Amniotic stem cell (primary cell): ENCODE data around the gene SIX5.
"Not testable (repeated sequence)": the region's sequence is repeated elsewhere in the genome, so short reads cannot be mapped to it uniquely, and the experiment has no call there.

Source experiments
- DNase-seq: peaks from one replicate; lab custom pipeline; 2025; lab: John Stamatoyannopoulos, UW

Gene SIX5

DNA sequence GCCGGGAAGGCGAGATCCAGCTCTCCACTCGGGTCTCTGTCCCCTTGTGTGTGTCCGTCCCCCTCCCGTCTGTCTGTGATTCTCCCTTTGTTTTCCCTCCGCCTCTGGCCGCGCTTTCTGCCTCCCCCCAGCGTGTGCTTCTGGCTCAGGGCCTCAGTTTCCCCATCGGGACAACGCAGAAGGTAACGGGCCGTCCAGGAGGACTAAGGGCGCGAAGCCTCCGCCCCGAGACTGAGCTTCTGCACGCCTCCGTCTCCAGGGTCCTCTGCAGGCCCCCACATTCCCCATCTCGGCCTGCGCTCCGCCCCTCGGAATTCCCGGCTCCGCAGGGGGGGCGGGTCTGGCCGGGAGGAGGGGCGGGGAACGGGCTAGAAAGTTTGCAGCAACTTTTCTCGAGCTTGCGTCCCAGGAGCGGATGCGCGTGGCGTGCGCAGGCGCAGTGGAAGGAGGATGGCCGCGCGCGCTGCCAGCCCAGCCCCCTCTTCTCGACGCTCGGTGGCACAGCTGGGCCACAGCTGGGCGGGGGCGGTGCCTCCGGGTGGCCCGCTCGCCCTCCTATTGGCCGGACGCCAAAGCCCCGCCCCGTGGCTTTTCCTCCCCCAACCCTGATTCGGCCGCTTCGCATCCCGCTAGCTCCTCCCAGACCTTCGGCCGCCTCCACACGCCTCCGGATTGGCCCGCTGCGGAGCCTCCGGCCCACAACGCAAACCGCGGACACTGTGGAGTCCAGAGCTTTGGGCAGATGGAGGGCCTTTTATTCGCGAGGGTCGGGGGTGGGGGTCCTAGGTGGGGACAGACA, at the start of gene SIX5:
TSS of gene SIX5 (minus strand) at position 269 of the 799 bp plus-strand sequence. CDS start 408 bp downstream, outside the sequence.
- DNase-seq, result peak; percentile 100

DNA sequence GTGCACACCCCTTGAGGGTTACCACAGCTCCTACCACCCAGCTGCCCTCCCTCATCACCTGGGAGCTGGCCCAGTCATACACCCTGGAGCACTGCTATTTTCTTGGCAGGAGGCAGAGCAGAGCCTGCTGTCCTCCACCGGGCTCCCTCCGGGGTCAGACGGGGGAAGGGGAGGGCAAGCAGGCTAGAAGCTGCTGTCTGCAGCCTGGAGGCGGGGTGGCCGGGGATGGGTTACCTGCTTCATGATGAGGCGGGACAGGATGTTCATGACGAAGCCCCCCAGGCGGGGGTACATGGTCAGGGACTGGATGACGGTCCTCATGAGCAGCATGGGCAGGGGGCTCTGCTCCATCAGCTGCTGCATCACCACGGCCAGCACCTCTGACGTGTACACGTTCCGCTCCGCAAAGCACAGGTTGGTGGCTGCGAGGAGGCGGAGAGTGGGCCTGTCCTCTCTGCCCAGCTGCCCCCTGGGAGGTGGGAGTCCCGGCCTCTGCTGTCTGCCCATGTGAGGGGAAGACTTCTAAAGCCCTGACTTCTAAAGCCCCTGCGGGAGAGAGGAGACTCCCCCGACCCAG, 48.8 kb upstream of the SIX5 start:
- no peak for DNase-seq

DNA sequence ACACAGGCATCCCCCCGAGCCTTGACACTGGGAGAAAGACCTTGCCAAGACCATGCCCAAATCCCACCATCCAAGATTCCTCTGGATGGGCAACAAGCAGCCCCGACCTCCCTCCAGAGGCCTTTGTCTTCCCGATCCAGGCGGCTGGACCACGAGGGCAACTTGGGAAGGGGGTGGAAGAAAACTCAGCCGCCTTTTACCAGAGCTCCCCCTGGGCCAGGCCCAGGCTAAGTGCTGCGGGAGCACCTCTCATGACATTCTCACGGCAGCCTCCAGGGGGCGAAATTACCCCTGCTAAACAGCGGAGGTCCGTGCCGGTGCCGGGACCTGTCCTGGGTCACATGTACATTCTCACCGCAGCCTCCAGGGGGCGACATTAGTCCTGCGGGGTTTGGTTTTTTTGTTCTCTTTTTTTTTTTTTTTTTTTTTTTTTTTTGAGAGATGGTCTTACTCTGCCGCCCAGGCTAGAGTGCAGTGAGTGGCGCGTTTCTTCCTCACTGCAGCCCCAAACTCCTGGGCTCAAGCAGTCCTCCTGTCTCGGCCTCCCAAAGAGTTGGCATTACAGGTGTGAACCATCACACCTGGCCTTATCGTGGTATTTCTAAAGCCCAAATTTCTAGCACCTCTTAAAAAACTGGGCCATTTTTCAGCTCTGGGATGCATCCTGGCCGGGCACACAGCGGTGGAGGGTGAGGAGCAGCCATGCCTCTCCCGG, 48.1 kb upstream of the SIX5 start:
- peak; percentile 83 for DNase-seq

DNA sequence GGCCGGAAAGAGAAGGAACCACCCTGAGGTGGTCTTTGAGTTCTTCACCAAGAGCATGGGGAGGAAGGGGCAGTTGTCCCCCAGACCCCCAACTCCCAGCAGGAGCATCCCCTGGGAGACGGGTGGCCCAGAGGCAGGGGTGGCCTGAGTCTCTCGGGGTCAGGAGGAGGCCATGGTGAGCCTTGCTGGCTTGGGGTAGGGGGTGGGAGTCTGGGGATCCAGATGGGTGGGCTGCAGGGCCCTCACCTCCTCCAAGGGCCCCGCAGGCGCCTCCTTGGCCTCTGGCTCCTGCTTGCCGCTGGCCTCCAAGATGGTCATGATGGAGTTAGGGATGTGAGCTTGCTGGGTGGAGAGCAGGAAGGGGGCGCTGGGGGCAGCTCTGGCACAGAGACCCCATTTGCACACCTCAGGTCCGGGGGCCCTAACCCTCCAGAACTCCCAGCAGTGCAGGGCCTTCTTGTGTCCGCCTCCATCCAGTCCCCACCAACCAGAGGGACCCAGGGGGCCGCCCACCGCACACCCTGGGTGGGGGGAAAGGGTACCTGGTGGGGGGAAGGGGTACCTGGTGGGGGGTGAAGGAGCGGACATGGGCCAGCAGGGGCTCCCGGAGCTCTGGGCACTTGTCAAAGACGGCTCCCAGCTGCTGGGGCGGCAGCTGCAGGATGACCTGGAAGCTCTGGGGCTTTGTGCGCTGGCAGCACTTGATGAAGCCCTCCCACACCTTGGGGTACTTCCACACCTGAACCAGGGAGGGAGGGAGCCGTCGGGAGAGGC, 47.4 kb upstream of the SIX5 start:
- no peak for DNase-seq

DNA sequence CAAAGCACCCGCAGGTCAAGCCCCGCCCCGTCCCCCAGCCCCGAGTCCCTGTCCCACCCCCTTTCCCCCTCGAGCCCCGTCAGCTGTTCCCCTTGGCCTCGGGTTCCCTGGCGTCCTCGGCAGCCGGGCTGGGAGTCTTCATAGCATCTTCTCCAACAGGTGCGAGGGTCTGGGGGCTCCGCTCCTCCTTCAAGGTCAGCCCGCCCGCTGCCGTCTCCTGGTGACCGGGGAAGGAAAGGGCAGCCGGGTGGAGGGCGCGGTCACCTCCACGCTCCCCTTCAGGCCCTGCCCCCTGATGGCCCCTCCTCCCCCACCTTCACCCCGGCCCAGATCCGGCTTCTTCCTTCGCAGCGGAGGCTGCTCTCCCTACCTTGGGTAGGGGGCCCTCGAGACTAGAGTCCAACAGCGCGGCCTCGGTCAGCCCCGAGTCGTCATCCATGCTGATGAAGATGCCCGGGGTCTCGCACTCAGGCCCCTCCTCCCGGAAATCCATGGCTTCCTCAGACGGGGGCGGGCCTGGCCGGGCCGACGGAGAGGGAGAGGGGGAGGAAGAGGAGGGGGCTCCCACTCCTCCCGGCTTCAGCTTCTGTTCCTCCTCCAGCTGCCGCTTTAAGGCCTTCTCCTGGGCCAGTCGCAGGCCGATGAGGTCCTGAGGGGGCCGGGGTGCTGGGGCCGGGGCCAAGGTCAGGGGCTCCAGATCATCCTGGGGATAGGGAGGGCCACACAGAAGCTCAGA, 46.6 kb upstream of the SIX5 start:
- DNase-seq, result no peak

DNA sequence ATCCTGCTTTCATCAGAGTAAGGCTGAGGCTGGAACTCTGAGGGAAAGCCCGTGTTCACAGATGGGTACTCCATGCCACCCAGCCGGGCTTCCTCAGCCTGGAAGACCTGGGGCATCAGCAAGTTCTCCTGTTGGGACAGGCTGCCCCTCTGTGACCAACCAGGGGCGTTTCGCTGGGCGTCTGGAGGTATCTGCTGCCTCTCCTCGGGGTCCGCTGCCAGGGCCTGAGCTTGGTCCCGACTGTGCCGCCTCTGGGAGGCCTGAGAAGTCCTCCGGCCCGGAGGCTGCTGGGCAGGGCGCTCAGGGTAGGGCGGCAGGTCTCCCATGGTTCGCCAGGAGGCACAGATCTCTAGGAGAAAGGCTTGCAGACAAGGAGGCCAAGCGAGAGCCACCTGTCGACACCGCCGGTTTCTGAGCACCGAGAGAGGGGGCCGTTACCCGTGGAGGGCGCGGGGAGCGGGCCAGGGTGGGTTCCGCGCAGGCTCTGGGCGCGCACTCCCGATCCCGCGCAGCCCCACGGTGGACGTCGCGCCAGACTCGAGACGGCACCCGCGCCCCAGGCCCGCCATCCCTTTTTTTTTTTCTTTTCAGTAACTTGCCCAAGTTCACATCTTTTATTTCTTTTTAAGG, 45.9 kb upstream of the SIX5 start, which contains the start of gene RSPH6A:
TSS of gene RSPH6A (minus strand) at position 458 of the 630 bp plus-strand sequence. CDS start at position 326, 132 bp downstream.
- DNase-seq, result no peak

DNA sequence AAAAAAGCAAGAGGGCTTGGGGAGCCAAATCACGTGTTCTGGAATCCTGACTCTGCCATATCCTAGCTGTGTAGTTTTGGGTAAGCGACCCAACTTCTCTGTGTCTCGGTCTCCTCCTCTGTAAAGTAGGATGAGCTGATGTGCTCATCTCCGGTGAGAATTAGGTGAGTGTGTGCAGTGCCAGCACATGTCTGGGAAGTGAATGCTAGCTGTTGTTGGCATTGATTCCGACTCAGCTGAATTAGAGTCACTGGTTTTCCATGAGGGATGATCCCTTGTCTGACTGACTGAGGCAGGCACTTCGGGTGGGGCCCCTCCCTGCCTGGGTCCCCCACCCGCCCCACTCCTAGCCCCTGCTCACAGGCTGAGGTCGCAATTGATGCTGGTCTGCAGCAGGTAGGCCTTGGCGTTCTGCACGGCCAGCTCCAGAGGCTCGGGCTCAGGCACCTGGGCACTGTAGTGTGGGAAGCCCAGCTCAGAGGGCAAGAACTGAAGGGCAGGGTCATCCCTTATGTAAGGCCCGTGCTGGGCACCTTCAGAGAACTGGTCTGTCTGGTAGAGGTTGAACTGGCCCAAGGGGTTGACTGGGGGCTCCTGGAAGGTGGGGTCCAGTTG, 45.2 kb upstream of the SIX5 start:
- DNase-seq, result no peak

DNA sequence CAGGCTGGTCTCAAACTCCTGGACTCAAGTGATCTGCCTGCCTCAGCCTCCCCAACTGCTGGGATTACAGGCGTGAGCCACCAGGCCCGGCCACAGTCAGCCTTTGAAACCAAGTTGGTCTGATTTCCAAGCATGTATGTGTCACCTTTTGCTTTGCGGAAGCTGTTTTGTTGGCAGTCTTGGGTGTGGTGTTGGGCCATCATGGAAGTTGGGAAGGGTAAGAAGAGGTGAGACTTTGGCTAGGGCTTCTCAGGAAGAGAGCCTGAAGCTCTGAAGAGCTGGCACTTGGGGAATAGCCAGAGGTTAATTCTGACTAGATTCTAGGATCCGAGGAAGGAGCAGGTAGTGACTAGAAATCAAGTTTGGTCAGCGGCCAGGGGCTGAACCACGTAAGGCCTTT, 43.2 kb upstream of the SIX5 start:
- no peak for DNase-seq

DNA sequence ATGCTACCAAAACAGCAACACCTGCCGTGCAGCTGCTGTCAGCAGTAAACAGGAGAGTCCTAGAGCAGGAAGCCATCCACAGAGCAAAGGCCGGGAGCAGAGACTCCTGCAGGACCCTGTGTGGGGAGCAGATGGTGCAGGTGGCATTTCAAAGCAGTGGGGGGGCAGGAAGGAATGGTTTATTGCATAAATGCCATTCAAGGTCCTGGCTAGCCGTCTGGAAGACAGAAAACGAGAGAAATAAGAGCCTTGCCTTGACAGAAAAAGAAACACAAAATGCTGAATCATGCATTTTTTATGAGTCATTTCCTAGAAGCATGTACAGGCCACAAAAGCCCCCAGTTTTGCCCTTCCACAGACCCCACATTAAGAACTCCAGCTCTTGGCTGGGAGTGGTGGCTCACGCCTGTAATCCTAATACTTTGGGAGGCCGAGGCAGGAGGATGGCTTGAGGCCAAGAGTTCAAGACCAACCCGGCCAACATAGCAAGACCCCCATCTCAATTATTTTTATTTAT, 40.6 kb upstream of the SIX5 start:
- no peak for DNase-seq

DNA sequence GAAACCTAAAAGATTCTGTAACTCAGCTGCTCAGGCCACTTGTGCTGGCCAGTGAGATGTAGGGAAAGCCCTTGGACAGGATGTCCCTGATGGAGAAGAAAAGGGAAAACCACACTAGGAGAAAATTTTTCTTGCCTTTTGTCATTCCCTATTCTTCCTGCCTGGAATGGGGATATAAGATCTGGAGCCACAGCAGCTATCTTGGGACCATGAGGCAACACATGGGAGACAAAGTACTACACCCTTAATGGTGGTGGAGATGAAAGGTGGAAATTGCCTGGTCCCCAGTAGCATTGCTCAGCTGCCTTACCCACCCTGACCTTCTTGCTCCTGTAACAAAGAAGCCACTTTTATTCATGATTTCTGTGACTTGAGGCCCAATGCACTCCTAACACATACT, 36.7 kb upstream of the SIX5 start:
- no peak for DNase-seq

DNA sequence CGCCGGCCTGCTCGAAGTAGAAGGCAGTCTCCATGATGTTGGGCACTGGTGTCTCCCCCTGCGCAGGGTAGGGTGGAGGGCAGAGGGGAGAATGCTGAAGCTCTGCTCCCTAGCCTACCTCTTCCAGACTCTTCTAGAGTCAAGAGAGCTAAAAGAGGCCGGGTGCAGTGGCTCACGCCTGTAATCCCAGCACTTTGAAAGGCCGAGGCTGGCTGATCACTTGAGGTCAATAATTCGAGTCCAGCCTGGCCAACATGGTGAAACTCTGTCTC, 35.8 kb upstream of the SIX5 start:
- DNase-seq, result no peak

DNA sequence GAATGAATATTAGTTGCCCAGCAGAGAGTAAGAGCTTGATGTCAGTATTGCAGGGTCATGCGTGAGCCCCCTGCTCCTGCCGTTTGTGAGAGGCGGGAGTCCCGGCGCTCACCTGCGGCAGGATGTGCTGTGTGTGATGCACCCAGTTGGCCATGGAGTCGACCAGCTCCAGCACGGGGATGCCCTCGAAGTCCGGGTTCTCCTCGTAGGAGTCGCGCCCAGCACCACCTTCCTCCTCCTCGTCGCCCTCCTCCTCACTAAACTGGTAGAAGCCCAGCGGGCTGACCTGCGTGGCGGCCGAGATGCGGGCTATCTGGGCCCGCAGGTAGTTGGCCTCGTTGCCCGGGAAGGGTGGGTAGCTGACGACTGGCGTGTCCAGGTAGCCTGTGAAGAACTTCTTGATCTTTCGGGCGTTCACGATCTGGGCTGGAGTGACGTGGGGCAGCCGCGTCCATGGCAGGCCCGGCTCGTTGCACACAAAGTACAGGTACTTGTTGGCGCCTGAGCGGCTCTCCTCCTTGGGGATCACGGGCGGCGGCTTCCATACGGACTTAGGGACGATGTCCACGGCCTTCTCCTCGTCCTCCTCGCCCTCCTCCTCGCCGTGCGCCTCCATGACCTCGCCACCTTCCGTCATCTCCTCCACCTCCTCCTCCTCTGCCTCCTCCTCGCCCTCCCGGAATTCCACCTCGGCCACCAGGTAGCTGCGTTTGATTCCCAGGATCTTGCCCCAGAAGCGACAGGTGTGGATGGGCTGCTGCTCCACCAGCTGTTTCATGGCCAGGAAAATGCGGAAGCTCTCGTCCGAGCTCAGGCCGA, 35.3 kb upstream of the SIX5 start:
- no peak for DNase-seq

DNA sequence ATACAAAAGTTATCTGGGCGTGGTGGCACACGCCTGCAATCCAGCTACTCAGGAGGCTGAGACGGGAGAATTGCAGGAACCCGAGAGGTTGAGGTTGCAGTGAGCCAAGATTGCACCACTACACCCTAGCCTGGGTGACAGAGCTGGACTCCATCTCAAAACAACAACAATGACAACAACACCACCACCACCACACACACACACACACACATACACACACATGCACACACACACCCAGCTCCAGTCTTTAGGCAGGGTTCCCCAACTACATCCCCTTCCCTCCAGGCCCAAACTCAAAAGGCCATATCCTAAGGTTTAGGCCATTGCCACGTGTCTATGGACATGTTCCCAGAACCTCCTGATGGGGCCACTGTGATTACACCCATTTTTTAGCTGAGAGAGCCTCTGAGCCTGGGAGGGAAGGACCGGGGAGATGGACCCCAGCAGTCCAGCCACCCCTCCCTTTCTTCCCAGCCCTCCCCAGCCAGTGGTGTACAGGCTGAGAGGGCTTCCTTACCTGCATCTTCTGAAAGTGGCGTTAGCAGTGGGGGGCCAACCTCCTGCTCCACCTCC, 32.6 kb upstream of the SIX5 start:
- no peak for DNase-seq

DNA sequence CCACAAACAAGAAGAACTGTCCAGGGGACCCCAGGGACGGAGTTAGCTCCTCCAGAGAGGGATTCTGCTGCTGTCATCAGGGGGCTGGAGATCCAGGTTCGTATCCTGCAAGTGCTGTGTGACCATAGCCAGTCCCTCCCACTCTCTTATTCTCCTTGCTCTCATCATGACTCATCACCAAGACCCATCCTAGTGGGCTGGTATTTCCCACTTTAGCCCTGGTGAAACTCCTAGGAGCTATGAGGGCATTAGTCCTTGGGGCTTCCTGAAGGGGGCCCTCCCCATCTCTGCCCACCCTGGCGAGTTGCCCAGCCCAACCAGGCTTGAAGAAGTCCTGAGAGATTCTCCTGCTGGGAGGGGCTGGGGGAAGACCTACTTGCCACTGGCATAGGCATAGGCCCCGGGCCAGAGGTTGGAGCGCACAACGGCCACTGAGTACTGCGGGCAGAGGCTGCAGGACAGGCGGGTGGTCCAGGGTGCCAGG, 31.1 kb upstream of the SIX5 start:
- DNase-seq, result no peak

DNA sequence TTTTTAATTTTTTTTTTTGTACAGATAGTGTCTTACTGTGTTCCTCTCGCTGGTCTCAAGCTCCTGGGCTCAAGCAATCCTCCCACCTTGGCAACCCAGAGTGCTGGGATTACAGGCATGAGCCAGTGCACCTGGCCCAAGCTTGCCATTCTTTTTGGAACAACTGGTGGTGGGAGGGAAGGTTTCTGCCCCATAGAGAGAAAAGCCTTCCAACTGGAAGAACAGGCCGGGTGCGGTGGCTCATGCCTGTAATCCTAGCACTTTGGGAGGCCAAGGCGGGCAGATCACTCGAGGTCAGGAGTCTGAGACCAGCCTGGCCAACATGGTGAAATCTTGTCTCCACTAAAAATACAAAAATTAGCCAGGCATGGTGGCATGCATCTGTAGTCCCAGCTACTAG, 30.5 kb upstream of the SIX5 start:
- DNase-seq, result not testable (repeated sequence)

DNA sequence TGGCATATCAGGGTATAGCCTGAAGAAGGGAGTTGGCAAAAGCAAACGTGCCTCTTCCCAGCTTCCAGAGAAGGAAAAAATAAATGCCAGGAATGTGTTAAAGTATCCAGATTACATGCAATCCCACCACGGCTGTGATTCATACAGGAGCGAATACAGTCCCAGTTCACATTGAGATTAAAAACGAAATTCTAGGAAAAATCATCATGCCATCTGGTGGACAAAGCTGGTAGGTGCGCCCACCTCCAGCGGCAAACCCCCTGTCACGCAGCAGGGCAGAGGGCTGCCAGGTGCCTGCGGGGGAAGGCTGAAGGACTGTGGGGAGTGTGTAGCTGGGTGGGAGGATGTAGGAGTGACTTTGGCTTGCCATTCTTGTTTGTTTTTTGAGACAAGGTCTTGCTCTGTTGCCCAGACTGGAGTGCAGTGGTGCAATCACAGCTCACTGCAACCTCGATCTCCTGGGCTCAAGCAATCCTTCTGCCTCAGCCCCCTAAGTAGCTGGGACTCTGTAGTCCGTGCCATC, 30.0 kb upstream of the SIX5 start:
- peak; percentile 70 for DNase-seq

DNA sequence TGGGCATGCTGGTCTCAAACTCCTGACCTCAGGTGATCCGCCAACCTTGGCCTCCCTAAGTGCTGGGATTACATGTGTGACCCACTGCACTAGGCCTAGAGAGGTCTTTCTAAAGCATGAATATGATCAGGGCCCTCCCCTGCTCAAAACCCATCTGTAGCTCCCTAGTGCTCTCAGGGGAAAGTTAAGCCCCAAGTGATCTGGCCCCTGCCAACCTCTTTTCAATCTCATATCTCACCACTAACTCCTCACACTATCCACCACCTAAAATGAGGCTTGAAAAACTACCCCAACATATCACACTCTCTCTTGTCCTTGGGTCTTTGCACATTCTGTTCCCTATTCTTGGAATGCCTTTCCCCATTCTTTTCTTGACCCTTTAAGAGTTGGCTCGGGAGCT, 25.6 kb upstream of the SIX5 start:
- no peak for DNase-seq

DNA sequence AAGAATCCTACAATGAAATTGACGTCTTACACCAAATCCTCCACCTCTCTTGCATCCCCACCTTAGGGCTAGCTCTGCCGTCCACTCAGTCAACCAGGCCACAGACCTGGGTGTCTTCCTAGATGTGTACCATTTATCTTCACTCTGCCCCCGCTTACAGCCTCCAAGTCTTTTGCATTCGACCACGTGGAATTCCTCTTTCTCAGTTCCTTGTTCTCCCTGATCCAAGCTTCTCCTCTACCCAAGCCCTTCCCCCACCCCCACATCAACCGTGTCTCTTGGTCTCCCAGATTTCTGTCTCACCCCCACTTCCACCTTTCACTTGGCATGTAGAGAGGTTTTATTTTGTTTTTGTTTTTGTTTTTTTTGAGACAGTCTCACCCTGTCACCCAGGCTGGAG, 24.8 kb upstream of the SIX5 start:
- DNase-seq, result no peak

DNA sequence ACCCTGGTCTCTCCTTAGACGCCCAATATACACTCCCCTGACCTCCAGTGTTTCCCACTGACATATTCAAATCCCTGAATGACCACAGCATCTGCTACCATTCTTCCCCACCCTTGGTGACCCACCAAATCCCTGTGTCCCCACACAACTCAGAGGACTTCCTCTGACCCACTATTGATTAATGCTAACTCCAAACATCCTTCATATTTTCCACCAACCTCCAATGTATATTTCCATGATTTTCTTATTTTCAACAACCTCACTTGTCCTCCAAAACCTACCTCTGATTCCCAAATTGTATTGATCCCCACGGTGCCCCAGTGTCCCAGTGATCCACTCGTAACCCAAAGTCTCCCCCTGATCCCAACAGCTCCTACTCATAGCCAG, 24.1 kb upstream of the SIX5 start:
- DNase-seq, result no peak
